Measurements from ENCODE around the gene RGL2. TPM values are rescaled to one million over a fixed set of nuclear protein-coding genes. Genes with fewer than 3 reads are reported as not detected.

RGL2 gene
- polyA plus RNA-seq, 1 of the 3 experiments (the other 2 are of a cell fraction): 59.4 TPM

- TF ChIP-seq RFX5 (IDR thresholded peaks at IDR 0.05; ENCODE audit: low read length): no peak
- no peak for TF ChIP-seq ELF1 (IDR thresholded peaks at IDR 0.05)
- no peak for TF ChIP-seq RXRA (IDR thresholded peaks at IDR 0.05; ENCODE audit: borderline replicate concordance, low read depth)
- peak; percentile 45 for TF ChIP-seq RAD21 (IDR thresholded peaks at IDR 0.05; ENCODE audit: low read length)
- TF ChIP-seq NRF1 (IDR thresholded peaks at IDR 0.05; ENCODE audit: low read depth, low read length): no peak
- TF ChIP-seq GABPA (IDR thresholded peaks at IDR 0.05; ENCODE audit: low read depth): no peak
- TF ChIP-seq NFIC (IDR thresholded peaks at IDR 0.05; ENCODE audit: borderline replicate concordance): no peak
- no peak for TF ChIP-seq TEAD4 (IDR thresholded peaks at IDR 0.05; ENCODE audit: borderline replicate concordance, insufficient read depth)
- peak; percentile 62 for TF ChIP-seq CTCF (IDR thresholded peaks at IDR 0.05)
- TF ChIP-seq MXI1 (IDR thresholded peaks at IDR 0.05; ENCODE audit: low read depth, low read length): no peak
- TF ChIP-seq PBX3 (IDR thresholded peaks at IDR 0.05): no peak
- peak; percentile 51; the same call in 1 of the 2 replicates for TF ChIP-seq SIN3A (IDR thresholded peaks at IDR 0.05; ENCODE audit: borderline replicate concordance, low read depth, low read length)
- no peak for TF ChIP-seq TAF1 (IDR thresholded peaks at IDR 0.05; ENCODE audit: borderline replicate concordance, low read depth, low read length)
- TF ChIP-seq TCF12 (IDR thresholded peaks at IDR 0.05): no peak
- TF ChIP-seq USF1 (IDR thresholded peaks at IDR 0.05; ENCODE audit: borderline replicate concordance, low read depth): no peak
- TF ChIP-seq GATA2 (CRISPR knock-in tag; IDR thresholded peaks at IDR 0.05): no peak
- TF ChIP-seq POLR2AphosphoS5 (IDR thresholded peaks at IDR 0.05; ENCODE audit: low read depth, low read length): no peak
- no peak for TF ChIP-seq IRF3 (IDR thresholded peaks at IDR 0.05; ENCODE audit: low read depth, low read length)
Measured at GRCh38 chr6:33279971-33280511, 18.7 kb downstream of the RGL2 start (continued).
